Neutrophil (primary cell): ENCODE data around the gene LNX1.

Experiments used
- H3K27ac ChIP-seq: fragments of 200-600 bp; sonication (generic); 2 replicates; pipeline ENCODE4 v1.5.1; 2016; ENCODE audit warnings: mild to moderate bottlenecking, moderate library complexity
- H3K27me3 ChIP-seq: fragments of 200-600 bp; sonication (generic); 2 replicates; pipeline ENCODE4 v1.6.0; 2016; ENCODE audit warnings: mild to moderate bottlenecking
- H3K36me3 ChIP-seq: fragments of 200-600 bp; sonication (generic); 2 replicates; pipeline ENCODE4 v1.5.1; 2017
- H3K4me1 ChIP-seq, 2 experiments: fragments of 200-600 bp in 1 of 2; sonication (generic) in 1 of 2; 1 replicate in 1 of 2; 2 replicates in 1 of 2; pipeline versions ENCODE4 v1.5.1 to v1.6.1; 2013 to 2016; ENCODE audit warnings: low read depth in 1 of 2, low read length in 1 of 2, mild to moderate bottlenecking in 1 of 2, moderate library complexity in 1 of 2; ENCODE audit not compliant: control insufficient read depth in 1 of 2, insufficient read depth in 1 of 2
- H3K4me3 ChIP-seq, 2 experiments: fragments of 200-600 bp in 1 of 2; sonication (generic) in 1 of 2; 1 replicate in 1 of 2; 2 replicates in 1 of 2; pipeline ENCODE4 v1.5.1; 2013 to 2016; ENCODE audit warnings: low read depth in 1 of 2, low read length in 1 of 2, mild to moderate bottlenecking in 1 of 2, moderate library complexity in 1 of 2
- H3K9me3 ChIP-seq: fragments of 200-600 bp; sonication (generic); 2 replicates; pipeline ENCODE4 v1.5.1; 2016
- TF ChIP-seq, protein P1 (sequence below): fragments of 200-600 bp; sonication (generic); IDR thresholded peaks from 2 replicates; pipeline ENCODE4 v1.5.1; 2016; ENCODE audit warnings: antibody characterized with exemption

LNX1 gene

DNA sequence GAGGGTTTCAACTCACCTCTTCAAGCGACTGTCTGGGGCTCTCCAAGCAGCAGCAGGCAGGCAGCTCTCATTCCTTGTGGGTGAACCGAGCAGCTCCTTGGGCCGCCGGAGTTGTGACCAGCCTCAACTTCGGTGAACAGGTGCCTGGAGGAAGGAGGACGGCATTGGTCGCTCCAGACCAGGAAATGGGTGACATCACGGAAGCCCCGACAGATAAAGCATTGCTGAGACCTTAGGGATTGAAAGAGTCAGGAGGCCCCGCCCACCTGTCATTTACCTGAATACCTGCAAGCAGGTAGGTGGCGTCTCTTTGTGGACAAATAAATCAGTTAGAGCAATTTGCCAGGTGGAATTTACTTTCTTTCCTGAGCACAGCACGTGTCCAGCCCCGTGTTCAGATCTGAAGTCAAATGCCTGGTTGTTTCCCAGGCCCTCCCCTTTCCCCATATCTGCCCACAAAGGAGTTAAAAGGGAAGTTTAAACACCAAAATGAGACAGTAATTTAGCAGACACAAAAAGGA, at the start of gene LNX1:
TSS of gene LNX1 (minus strand) at position 115 of the 521 bp plus-strand sequence. CDS start 17,484 bp downstream, outside the sequence.
- Histone ChIP-seq H3K9me3 (no peaks in the 10 kb centered on the region), H3K4me3 (no peak within 1 kb of the TSS), H3K27me3 (peaks cover 34% of the 10 kb centered on the region), H3K4me1 (peaks cover 0 to 16% of the 10 kb centered on the region in 2 experiments), H3K27ac (no peak within 1 kb of the TSS), H3K36me3 (no peaks in the 10 kb centered on the region)
- TF ChIP-seq, protein P1, sequence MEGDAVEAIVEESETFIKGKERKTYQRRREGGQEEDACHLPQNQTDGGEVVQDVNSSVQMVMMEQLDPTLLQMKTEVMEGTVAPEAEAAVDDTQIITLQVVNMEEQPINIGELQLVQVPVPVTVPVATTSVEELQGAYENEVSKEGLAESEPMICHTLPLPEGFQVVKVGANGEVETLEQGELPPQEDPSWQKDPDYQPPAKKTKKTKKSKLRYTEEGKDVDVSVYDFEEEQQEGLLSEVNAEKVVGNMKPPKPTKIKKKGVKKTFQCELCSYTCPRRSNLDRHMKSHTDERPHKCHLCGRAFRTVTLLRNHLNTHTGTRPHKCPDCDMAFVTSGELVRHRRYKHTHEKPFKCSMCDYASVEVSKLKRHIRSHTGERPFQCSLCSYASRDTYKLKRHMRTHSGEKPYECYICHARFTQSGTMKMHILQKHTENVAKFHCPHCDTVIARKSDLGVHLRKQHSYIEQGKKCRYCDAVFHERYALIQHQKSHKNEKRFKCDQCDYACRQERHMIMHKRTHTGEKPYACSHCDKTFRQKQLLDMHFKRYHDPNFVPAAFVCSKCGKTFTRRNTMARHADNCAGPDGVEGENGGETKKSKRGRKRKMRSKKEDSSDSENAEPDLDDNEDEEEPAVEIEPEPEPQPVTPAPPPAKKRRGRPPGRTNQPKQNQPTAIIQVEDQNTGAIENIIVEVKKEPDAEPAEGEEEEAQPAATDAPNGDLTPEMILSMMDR, result no peak

- TF ChIP-seq, protein P1, result no peak
- Histone ChIP-seq H3K36me3 (no peaks in the 10 kb centered on the region), H3K27ac (no peak overlapping the region), H3K4me1 (no peaks in the 10 kb centered on the region), H3K9me3 (no peaks in the 10 kb centered on the region), H3K27me3 (no peaks in the 10 kb centered on the region), H3K4me3 (no peak overlapping the region)
Measured at GRCh38 chr4:53640576-53641453, 49.5 kb upstream of the LNX1 start.

GRCh38 chr4:53638919-53639318, 47.6 kb upstream of the LNX1 start:
- TF ChIP-seq, protein P1, result no peak
- Histone ChIP-seq H3K4me3 (no peak overlapping the region), H3K4me1 (no peaks in the 10 kb centered on the region), H3K27ac (no peak overlapping the region), H3K27me3 (no peaks in the 10 kb centered on the region), H3K36me3 (no peaks in the 10 kb centered on the region), H3K9me3 (no peaks in the 10 kb centered on the region)

DNA sequence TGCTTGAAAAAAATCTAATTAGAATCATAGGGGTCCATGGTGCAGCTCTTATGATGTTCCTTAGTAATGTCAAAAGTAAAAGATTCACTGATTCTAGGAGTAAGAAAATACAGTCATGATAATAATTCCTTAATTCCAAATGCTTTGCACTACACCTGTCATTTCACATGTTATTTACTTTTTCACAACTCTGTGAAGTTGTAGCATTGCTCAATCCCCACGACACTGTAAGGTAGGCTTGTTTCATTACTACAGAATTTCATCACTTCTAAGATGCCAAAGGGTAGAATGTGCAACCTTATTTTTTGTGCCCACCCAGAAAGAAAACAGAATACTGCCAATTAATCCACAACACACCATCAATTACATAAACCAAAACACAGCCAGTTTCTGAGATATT, 46.1 kb upstream of the LNX1 start:
- Histone ChIP-seq H3K27me3 (peaks cover 3% of the 10 kb centered on the region), H3K27ac (no peak overlapping the region), H3K4me3 (no peak overlapping the region), H3K4me1 (no peaks in the 10 kb centered on the region), H3K9me3 (no peaks in the 10 kb centered on the region), H3K36me3 (no peaks in the 10 kb centered on the region)
- TF ChIP-seq, protein P1, result no peak

- Histone ChIP-seq H3K4me3 (no peak overlapping the region), H3K27me3 (peaks cover 3% of the 10 kb centered on the region)
- TF ChIP-seq, protein P1, result no peak
Measured at GRCh38 chr4:53635697-53636483, 44.6 kb upstream of the LNX1 start.

More at GRCh38 chr4:53635697-53636483, 44.6 kb upstream of the LNX1 start:
- Histone ChIP-seq H3K36me3 (no peaks in the 10 kb centered on the region), H3K4me1 (no peaks in the 10 kb centered on the region), H3K27ac (no peak overlapping the region), H3K9me3 (no peaks in the 10 kb centered on the region)
